Right lobe of liver (tissue), 4 donors: ENCODE results near the gene DIAPH2.

Experiments used
- CTCF ChIP-seq, 4 donors: fragments of 200-600 bp in 3 of 4; fragments of 450-650 bp in 1 of 4; IDR thresholded peaks; one replicate each; pipeline versions ENCODE4 v1.5.1 to v1.8.0; 2016 to 2022; ENCODE audit warnings: antibody characterized with exemption in 4 of 4, mild to moderate bottlenecking in 2 of 4
- POLR2A ChIP-seq: fragments of 450-650 bp; IDR thresholded peaks from one replicate; pipeline ENCODE4 v1.6.1; 2017; ENCODE audit warnings: antibody characterized with exemption, mild to moderate bottlenecking
- donor health status: DM: no; HTN: no; CAD: no.
- donor health status: DM: no; HTN: no; CAD: no.
- donor health status: DM: no; HTN: yes; CAD: no.

DNA sequence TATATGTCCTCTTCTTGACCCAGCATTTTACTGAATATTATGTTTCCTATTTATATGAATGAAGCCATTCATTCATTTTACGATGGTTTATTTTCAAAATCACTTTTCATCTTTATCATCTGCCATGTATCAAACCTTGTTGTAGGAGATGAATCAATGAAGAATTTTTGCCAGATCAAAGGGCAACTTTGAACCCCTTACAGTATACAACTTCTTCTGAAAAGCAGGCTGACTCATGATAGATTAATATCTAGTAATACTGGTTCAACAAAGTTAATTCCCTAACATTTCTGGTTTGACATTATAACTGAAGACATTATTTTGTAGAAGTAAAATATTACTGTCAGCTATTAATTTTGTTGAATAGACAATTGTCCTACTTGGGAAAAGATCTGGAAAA, 425.1 kb downstream of the DIAPH2 start:
- TF ChIP-seq POLR2A (no peak), CTCF (IDR thresholded peaks at IDR 0.05) (no peak)
